NT2/D1 (cell line): ENCODE data around the gene LAMB1.

Source experiments
- SUZ12 ChIP-seq: IDR thresholded peaks from 2 replicates; pipeline ENCODE4 v1.6.1; 2011; ENCODE audit not compliant: insufficient read length, insufficient read depth; ENCODE audit errors: extremely low read depth
- ZNF274 ChIP-seq: IDR thresholded peaks from 2 replicates; pipeline ENCODE4 v1.6.1; 2011; ENCODE audit warnings: mild to moderate bottlenecking, low read depth, low read length

DNA sequence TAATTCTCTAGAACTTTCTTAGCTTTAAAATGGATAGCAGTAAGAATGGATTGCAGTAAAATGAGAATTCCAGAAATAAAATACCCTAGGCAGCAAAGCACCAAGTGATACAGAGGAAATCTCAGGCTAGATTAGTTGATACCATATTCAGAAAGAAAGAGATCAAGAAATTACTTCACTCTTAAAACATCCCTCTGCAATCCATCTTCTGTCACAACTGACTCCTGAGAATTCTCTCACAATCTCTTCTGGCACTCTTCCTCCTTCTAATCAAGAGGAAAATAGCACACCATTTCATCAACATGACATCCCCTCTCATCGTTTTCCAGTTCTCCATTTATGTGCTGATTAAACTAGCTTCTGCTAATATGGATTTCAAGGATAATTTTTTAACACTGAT, 42.2 kb upstream of the LAMB1 start:
- no peak for TF ChIP-seq SUZ12
- no peak for TF ChIP-seq ZNF274
